Fibroblast of mammary gland (primary cell): ENCODE measurements around the gene CERS6.

ENCODE experiments used
- DNase-seq: peaks from one replicate; pipeline ENCODE4 v3.0.0-alpha.2; 2010; ENCODE audit warnings: low read depth
- H3K4me3 ChIP-seq: 2 replicates; pipeline ENCODE4 v1.5.1; 2011; ENCODE audit warnings: low read depth, mild to moderate bottlenecking, low read length, moderate library complexity; ENCODE audit not compliant: control insufficient read depth
- TF ChIP-seq, protein P1 (sequence below): conservative IDR thresholded peaks from 2 replicates; pipeline ENCODE4 v1.5.1; 2011; ENCODE audit warnings: low read depth, low read length, inconsistent platforms; ENCODE audit not compliant: control insufficient read depth, insufficient read depth

Gene CERS6

DNA sequence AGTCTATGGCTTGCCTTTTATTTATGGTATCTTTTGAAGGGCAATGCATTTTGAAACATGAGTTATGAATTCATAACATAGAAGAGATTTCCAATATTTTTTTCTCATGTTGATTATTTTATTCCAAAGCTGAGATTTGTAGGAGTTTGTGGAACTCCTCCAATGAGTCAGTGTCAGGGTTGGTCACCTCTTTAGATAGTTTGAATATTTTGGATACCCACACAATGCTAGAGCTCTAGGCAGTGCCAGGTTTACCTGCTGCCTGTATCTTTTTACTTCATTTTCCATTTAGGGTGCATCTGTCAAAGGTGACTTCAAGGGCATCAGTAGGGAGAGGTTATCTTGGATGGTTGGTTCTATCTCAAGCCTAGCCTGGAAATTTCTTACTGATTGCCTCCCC is 152.7 kb downstream of the CERS6 start:
- DNase-seq: no peak
- TF ChIP-seq, protein P1, sequence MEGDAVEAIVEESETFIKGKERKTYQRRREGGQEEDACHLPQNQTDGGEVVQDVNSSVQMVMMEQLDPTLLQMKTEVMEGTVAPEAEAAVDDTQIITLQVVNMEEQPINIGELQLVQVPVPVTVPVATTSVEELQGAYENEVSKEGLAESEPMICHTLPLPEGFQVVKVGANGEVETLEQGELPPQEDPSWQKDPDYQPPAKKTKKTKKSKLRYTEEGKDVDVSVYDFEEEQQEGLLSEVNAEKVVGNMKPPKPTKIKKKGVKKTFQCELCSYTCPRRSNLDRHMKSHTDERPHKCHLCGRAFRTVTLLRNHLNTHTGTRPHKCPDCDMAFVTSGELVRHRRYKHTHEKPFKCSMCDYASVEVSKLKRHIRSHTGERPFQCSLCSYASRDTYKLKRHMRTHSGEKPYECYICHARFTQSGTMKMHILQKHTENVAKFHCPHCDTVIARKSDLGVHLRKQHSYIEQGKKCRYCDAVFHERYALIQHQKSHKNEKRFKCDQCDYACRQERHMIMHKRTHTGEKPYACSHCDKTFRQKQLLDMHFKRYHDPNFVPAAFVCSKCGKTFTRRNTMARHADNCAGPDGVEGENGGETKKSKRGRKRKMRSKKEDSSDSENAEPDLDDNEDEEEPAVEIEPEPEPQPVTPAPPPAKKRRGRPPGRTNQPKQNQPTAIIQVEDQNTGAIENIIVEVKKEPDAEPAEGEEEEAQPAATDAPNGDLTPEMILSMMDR: no peak
- H3K4me3 ChIP-seq: no peak overlapping the region

DNA sequence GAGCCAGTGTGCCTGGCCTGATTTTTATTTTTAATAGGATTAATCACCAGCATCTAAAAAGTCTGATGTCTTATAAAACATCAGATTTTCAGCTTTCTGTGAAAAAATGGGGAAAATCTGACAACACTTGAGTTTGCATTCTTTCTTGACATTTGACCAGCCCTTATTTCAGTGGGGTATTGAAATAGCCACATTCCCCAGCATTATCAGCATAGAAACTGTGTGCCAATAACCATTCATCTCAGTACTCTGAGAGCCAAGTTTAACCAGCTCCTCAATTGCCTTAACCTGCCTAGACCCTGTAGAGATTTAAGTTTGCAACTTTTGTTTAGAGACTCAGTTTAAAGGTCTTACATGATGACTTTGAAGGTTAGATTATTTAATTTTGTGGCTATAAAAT is 155.0 kb downstream of the CERS6 start:
- no peak overlapping the region for H3K4me3 ChIP-seq
- DNase-seq: no peak
- TF ChIP-seq, protein P1: no peak

- no peak overlapping the region for H3K4me3 ChIP-seq
- DNase-seq: no peak
- TF ChIP-seq, protein P1: no peak
Observed at GRCh38 chr2:168611896-168612650, 156.0 kb downstream of the CERS6 start.

- no peak overlapping the region for H3K4me3 ChIP-seq
- TF ChIP-seq, protein P1: no peak
- no peak for DNase-seq
Observed at GRCh38 chr2:168612719-168613118, 156.6 kb downstream of the CERS6 start.

- TF ChIP-seq, protein P1: no peak
- H3K4me3 ChIP-seq: no peak overlapping the region
- DNase-seq: no peak
Observed at GRCh38 chr2:168613551-168613950, 157.5 kb downstream of the CERS6 start.

GRCh38 chr2:168614172-168615018 is 158.3 kb downstream of the CERS6 start:
- TF ChIP-seq, protein P1: peak; percentile 32
- no peak overlapping the region for H3K4me3 ChIP-seq
- DNase-seq: no peak
